ENCODE results near the gene AOPEP. TPM values are rescaled to one million over a fixed set of nuclear protein-coding genes. Genes with fewer than 3 reads are reported as not detected.
A peak's percentile ranks its signal among the peaks of the same experiment; 100 is the strongest.
"Not testable (repeated sequence)": the region's sequence is repeated elsewhere in the genome, so short reads cannot be mapped to it uniquely, and the experiment has no call there.

The AOPEP gene
- total RNA-seq, 2 donors from 2014 or later = 40.4 to 42.1 TPM

GRCh38 chr9:95004411-95005277, 278.1 kb downstream of the AOPEP start:
- ATAC-seq (peak; percentile 75), DNase-seq (peak; percentile 67 to 80)
- intact Hi-C loops (cut with DNase I, micrococcal nuclease) = loop anchor here in 1 of 2 donors (5.0 kb wide), 1 partner anchor 222 kb away; no protein-coding TSS in a partner anchor

- intact Hi-C loops (cut with DNase I, micrococcal nuclease) = loop anchor here in 1 of 2 donors (5.0 kb wide), 1 partner anchor 223 kb away; no protein-coding TSS in a partner anchor
- DNase-seq (peak in 1 of 2 donors; percentile 25), ATAC-seq (no peak)
Measured at GRCh38 chr9:95005278-95006143, 279.0 kb downstream of the AOPEP start.

GRCh38 chr9:95007226-95007869, 280.8 kb downstream of the AOPEP start:
- intact Hi-C loops (cut with DNase I, micrococcal nuclease) = loop anchor here in 1 of 2 donors (5.0 kb wide), 1 partner anchor 225 kb away; no protein-coding TSS in a partner anchor
- DNase-seq = no peak
- peak; percentile 24 for ATAC-seq

- intact Hi-C loops (cut with DNase I, micrococcal nuclease) = loop anchor here in 1 of 2 donors (5.0 kb wide), 1 partner anchor 226 kb away; no protein-coding TSS in a partner anchor
- DNase-seq (peak in 1 of 2 donors; percentile 41), ATAC-seq (peak; percentile 27)
Measured at GRCh38 chr9:95008151-95008771, 281.8 kb downstream of the AOPEP start.

GRCh38 chr9:95009459-95009858, 283.0 kb downstream of the AOPEP start:
- DNase-seq (no peak), ATAC-seq (no peak)
- intact Hi-C loops (cut with DNase I, micrococcal nuclease) = loop anchor here in 1 of 2 donors (5.0 kb wide), 1 partner anchor 227 kb away; no protein-coding TSS in a partner anchor

- DNase-seq = no peak
- ATAC-seq = no peak
- intact Hi-C loops (cut with DNase I, micrococcal nuclease) = no loop called here
Measured at GRCh38 chr9:95010431-95010838, 283.9 kb downstream of the AOPEP start.

- DNase-seq (no peak), ATAC-seq (no peak)
- intact Hi-C loops (cut with DNase I, micrococcal nuclease) = no loop called here
Measured at GRCh38 chr9:95012035-95012708, 285.7 kb downstream of the AOPEP start.

GRCh38 chr9:95012902-95013301, 286.4 kb downstream of the AOPEP start:
- intact Hi-C loops (cut with DNase I, micrococcal nuclease) = no loop called here

GRCh38 chr9:95014917-95015316, 288.4 kb downstream of the AOPEP start:
- intact Hi-C loops (cut with DNase I, micrococcal nuclease) = no loop called here
- ATAC-seq (no peak), DNase-seq (no peak)

More at GRCh38 chr9:95012902-95013301, 286.4 kb downstream of the AOPEP start:
- no peak for ATAC-seq
- no peak for DNase-seq

GRCh38 chr9:95015569-95015968, 289.1 kb downstream of the AOPEP start:
- intact Hi-C loops (cut with DNase I, micrococcal nuclease) = no loop called here
- no peak for DNase-seq
- ATAC-seq = no peak

- intact Hi-C loops (cut with DNase I, micrococcal nuclease) = no loop called here
- no peak for DNase-seq
- no peak for ATAC-seq
Measured at GRCh38 chr9:95017062-95017461, 290.6 kb downstream of the AOPEP start.

- intact Hi-C loops (cut with DNase I, micrococcal nuclease) = no loop called here
- no peak for ATAC-seq
Measured at GRCh38 chr9:95017661-95018060, 291.2 kb downstream of the AOPEP start.

GRCh38 chr9:95018099-95018936, 291.8 kb downstream of the AOPEP start:
- no peak for ATAC-seq
- no peak for DNase-seq
- intact Hi-C loops (cut with DNase I, micrococcal nuclease) = no loop called here

More at GRCh38 chr9:95017661-95018060, 291.2 kb downstream of the AOPEP start:
- DNase-seq = no peak

- intact Hi-C loops (cut with DNase I, micrococcal nuclease); ATAC-seq; DNase-seq: not testable (repeated sequence)
Measured at GRCh38 chr9:95020644-95021043, 294.1 kb downstream of the AOPEP start.

GRCh38 chr9:95021166-95021886, 294.8 kb downstream of the AOPEP start:
- intact Hi-C loops (cut with DNase I, micrococcal nuclease) = no loop called here
- ATAC-seq = no peak
- DNase-seq = no peak

GRCh38 chr9:95022657-95023056, 296.2 kb downstream of the AOPEP start:
- DNase-seq (no peak), ATAC-seq (no peak)
- intact Hi-C loops (cut with DNase I, micrococcal nuclease) = no loop called here
